WTC11 (cell line): ENCODE measurements around the gene TMEM179B. TPM values are rescaled to one million over a fixed set of nuclear protein-coding genes. Genes with fewer than 3 reads are reported as not detected.

Experiments
- ATAC-seq: fragments of 200-7000 bp; cut with Tn5 transposase; 2 replicates; pipeline ENCODE4 v1.10.0; 2021; ENCODE audit warnings: mild to moderate bottlenecking, moderate library complexity
- CTCF ChIA-PET: fragments of 300-600 bp; sonication (Branson Sonifier 250); formaldehyde crosslinking; loops from one replicate; lab custom pipeline; 2021; ENCODE audit warnings: antibody characterized with exemption; lab: Charles Lee
- POLR2A ChIA-PET: fragments of 350-600 bp; sonication (Branson Sonifier 250); formaldehyde crosslinking; loops from one replicate; lab custom pipeline; 2021; ENCODE audit warnings: antibody characterized with exemption; lab: Charles Lee
- DNase-seq: peaks from one replicate; pipeline ENCODE4 v3.0.0; 2021; ENCODE audit warnings: low spot score
- H3K27ac Mint-ChIP-seq: 2 replicates; pipeline ENCODE4 v1.8.0; 2021; ENCODE audit warnings: mixed read lengths
- H3K27me3 Mint-ChIP-seq: 2 replicates; pipeline ENCODE4 v1.8.0; 2021; ENCODE audit warnings: low read depth, mild to moderate bottlenecking, moderate library complexity, mixed read lengths
- H3K36me3 Mint-ChIP-seq: 2 replicates; pipeline ENCODE4 v1.8.0; 2021; ENCODE audit warnings: mixed read lengths
- H3K4me1 Mint-ChIP-seq: 2 replicates; pipeline ENCODE4 v1.8.0; 2022; ENCODE audit warnings: mixed read lengths
- H3K4me3 Mint-ChIP-seq: 2 replicates; pipeline ENCODE4 v1.8.0; 2021; ENCODE audit warnings: mild to moderate bottlenecking, moderate library complexity, mixed read lengths
- H3K9me3 Mint-ChIP-seq: 2 replicates; pipeline ENCODE4 v1.8.0; 2021; ENCODE audit warnings: mixed read lengths
- AR ChIP-seq: fragments of 250-450 bp; sonication (Bioruptor Pico); IDR thresholded peaks from 2 replicates; pipeline ENCODE4 v1.9.0; 2021; ENCODE audit warnings: mild to moderate bottlenecking
- E2F4 ChIP-seq: sonication (generic); formaldehyde crosslinking; IDR thresholded peaks from 2 replicates; pipeline ENCODE4 v1.8.1; 2022; ENCODE audit warnings: low read depth, mild to moderate bottlenecking, moderate library complexity, missing genetic modification reagents, borderline replicate concordance
- GABPB1 ChIP-seq: sonication (generic); formaldehyde crosslinking; IDR thresholded peaks from 2 replicates; pipeline ENCODE4 v1.8.1; 2023; ENCODE audit warnings: mild to moderate bottlenecking, missing genetic modification reagents
- JUN ChIP-seq: sonication (generic); formaldehyde crosslinking; IDR thresholded peaks from 2 replicates; pipeline ENCODE4 v1.8.0; 2023; ENCODE audit warnings: mild to moderate bottlenecking, missing genetic modification reagents
- MXD4 ChIP-seq: fragments of 250-450 bp; sonication (Bioruptor Pico); IDR thresholded peaks from 2 replicates; pipeline ENCODE4 v1.8.0; 2021; ENCODE audit warnings: mild to moderate bottlenecking, moderate library complexity, borderline replicate concordance
- NFATC4 ChIP-seq: fragments of 250-450 bp; sonication (Bioruptor Pico); IDR thresholded peaks from 2 replicates; pipeline ENCODE4 v1.9.0; 2021; ENCODE audit warnings: mild to moderate bottlenecking
- NFYB ChIP-seq: sonication (generic); formaldehyde crosslinking; conservative IDR thresholded peaks from 2 replicates; pipeline ENCODE4 v1.8.0; 2022; ENCODE audit warnings: low read depth, missing genetic modification reagents
- NR3C1 ChIP-seq: sonication (generic); formaldehyde crosslinking; conservative IDR thresholded peaks from 2 replicates; pipeline ENCODE4 v1.8.1; 2023; ENCODE audit warnings: low read depth, mild to moderate bottlenecking, missing genetic modification reagents
- PRRX2 ChIP-seq: fragments of 250-450 bp; sonication (Bioruptor Pico); IDR thresholded peaks from 2 replicates; pipeline ENCODE4 v1.8.0; 2021; ENCODE audit warnings: mild to moderate bottlenecking
- RORB ChIP-seq: fragments of 250-450 bp; sonication (Bioruptor Pico); IDR thresholded peaks from 2 replicates; pipeline ENCODE4 v1.9.0; 2021; ENCODE audit warnings: mild to moderate bottlenecking
- TCF7 ChIP-seq: sonication (generic); formaldehyde crosslinking; IDR thresholded peaks from 2 replicates; pipeline ENCODE4 v1.8.0; 2022; ENCODE audit warnings: mild to moderate bottlenecking, low read depth, missing genetic modification reagents, moderate library complexity
- ZBTB43 ChIP-seq: sonication (generic); formaldehyde crosslinking; IDR thresholded peaks from 2 replicates; pipeline ENCODE4 v1.8.1; 2023; ENCODE audit warnings: mild to moderate bottlenecking, missing genetic modification reagents
- ZNF121 ChIP-seq: sonication (generic); formaldehyde crosslinking; IDR thresholded peaks from 2 replicates; pipeline ENCODE4 v1.8.0; 2023; ENCODE audit warnings: missing genetic modification reagents
- ZNF317 ChIP-seq: sonication (generic); formaldehyde crosslinking; IDR thresholded peaks from 2 replicates; pipeline ENCODE4 v1.8.1; 2023; ENCODE audit warnings: low read depth, mild to moderate bottlenecking, moderate library complexity, missing genetic modification reagents, borderline replicate concordance
- total RNA-seq: library from RNA; stranded (reverse); gene quantifications from 3 replicates; pipeline ENCODE4 v1.2.3, GENCODE V29; 2021
- TF ChIP-seq, protein P1 (sequence below): fragments of 200-600 bp; IDR thresholded peaks from 2 replicates; pipeline ENCODE4 v1.8.0; 2022; ENCODE audit warnings: antibody characterized with exemption
- TF ChIP-seq, protein P2 (sequence below): sonication (generic); formaldehyde crosslinking; conservative IDR thresholded peaks from 2 replicates; pipeline ENCODE4 v1.8.1; 2023; ENCODE audit warnings: mild to moderate bottlenecking, low read depth, missing genetic modification reagents, moderate library complexity
- TF ChIP-seq, protein P3 (sequence below): sonication (generic); formaldehyde crosslinking; IDR thresholded peaks from 2 replicates; pipeline ENCODE4 v1.8.1; 2022; ENCODE audit warnings: mild to moderate bottlenecking, missing genetic modification reagents, moderate library complexity, borderline replicate concordance
- TF ChIP-seq, protein P4 (sequence below): sonication (generic); formaldehyde crosslinking; IDR thresholded peaks from 2 replicates; pipeline ENCODE4 v1.8.0; 2022; ENCODE audit warnings: missing genetic modification reagents

TMEM179B gene
- total RNA-seq, 1 experiment from 2014 or later = 21.4 TPM

DNA sequence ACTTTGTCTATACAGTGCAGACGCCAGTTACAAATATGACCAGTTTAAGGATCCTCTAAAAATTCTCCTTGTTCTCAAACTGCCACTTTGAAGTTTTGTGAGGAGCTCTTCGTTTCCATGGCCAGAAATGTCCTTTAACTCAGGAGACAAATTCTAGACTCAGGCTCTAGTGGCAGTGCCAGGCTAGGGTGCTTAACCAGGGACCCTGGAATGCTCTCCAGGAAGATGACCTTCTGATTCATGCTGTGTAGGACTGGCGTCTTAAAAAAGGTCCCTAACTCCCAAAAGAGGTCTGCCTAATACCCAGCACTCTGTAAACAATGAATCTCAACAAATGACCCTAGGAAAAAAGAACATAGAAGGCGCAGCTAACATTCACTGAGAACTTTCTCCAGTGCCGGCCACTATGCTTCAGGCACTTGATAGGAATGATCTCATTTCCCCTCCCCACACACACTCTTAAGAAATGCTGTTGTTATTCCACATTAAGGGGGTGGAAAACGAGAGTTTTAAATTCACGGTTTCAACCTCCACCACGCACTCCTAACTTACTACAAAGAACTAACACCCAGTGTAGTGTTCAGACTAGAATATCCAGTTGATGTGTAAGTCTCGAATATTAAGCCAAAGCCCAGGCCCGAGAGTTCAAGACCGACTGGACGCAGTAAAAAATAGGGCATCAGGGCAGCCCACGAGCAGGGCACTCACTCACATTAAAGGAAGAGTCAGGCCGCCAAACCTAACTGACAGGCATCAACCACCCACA, 17.3 kb downstream of the TMEM179B start (continued):
- TF ChIP-seq MXD4 (no peak), GABPB1 (CRISPR knock-in tag) (no peak), PRRX2 (no peak)
- TF ChIP-seq, all 79 proteins: peak for 0

DNA sequence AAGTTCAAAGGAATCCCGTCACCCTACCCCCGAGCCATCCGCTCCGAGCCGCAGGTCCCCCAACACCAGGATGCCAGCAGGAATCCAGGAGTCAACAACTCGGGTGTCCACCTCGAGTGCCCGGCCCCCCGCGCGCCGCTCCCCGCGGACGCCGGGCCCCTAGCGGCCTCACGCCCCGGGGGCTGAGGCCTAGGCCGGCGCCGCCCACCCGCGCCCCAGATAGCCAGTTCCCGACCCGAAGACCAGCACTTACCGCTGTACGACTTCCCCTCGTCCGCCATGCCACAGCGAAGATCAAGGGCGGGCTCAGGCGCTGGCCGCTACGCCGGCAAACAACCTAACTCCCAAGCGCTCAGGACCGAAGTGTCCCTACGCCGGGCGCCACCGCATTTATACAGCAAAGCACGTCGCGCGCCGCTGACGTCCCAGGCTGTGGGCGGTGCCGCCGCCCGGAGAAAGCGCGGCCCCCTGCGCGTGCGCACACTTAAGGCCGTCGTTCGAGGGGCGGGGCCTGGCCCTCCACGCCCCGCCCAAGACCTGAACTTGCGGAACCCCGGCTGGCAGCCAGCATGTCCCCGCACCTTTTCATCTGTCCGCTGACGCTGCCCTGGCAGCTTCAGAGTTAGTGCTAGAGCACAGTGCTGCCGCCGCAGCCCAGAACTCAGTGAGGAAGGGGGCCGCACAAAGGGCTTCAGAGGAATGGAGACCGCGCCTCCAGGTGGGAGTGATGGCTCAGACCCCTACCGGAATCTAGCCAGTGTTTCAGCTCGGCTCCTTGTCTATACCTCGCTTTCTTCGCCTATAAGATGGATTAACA, 18.1 kb downstream of the TMEM179B start, which contains the start of gene NXF1:
TSS of gene NXF1 (minus strand) at position 365 of the 817 bp plus-strand sequence. CDS start at position 281, 84 bp downstream.
- peak; percentile 95 for DNase-seq
- Mint-ChIP-seq H3K4me3 (peak within 1 kb of the TSS; percentile 98), H3K27me3 (no peaks in the 10 kb centered on the region), H3K36me3 (peaks cover 24% of the 10 kb centered on the region), H3K4me1 (peaks cover 22% of the 10 kb centered on the region), H3K27ac (peak within 1 kb of the TSS; percentile 96), H3K9me3 (no peaks in the 10 kb centered on the region)
- CTCF ChIA-PET = interaction anchor here (0.7 to 2.3 kb wide), 7 partner anchors 19 to 101 kb away, joined by 3 to 23 read pairs (median 6); partner anchors contain the start of genes SLC3A2, TAF6L, TMEM179B and ZBTB3
- POLR2A ChIA-PET = interaction anchor here (0.5 to 2.3 kb wide), 13 partner anchors 11 to 1621 kb away, joined by 3 to 15 read pairs (median 4); partner anchors contain the start of genes C11orf98, CSKMT, STX5 and TEX54
- ATAC-seq = peak; percentile 85
- TF ChIP-seq NFYB (CRISPR knock-in tag) = peak; percentile 47
- TF ChIP-seq NFATC4 (CRISPR knock-in tag) = peak; percentile 89
- TF ChIP-seq ZBTB43 (CRISPR knock-in tag) = no peak
- TF ChIP-seq NR3C1 (CRISPR knock-in tag) = no peak
- TF ChIP-seq, protein P1, sequence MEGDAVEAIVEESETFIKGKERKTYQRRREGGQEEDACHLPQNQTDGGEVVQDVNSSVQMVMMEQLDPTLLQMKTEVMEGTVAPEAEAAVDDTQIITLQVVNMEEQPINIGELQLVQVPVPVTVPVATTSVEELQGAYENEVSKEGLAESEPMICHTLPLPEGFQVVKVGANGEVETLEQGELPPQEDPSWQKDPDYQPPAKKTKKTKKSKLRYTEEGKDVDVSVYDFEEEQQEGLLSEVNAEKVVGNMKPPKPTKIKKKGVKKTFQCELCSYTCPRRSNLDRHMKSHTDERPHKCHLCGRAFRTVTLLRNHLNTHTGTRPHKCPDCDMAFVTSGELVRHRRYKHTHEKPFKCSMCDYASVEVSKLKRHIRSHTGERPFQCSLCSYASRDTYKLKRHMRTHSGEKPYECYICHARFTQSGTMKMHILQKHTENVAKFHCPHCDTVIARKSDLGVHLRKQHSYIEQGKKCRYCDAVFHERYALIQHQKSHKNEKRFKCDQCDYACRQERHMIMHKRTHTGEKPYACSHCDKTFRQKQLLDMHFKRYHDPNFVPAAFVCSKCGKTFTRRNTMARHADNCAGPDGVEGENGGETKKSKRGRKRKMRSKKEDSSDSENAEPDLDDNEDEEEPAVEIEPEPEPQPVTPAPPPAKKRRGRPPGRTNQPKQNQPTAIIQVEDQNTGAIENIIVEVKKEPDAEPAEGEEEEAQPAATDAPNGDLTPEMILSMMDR = no peak
- peak; percentile 65; the same call in 1 of the 2 replicates for TF ChIP-seq JUN
- TF ChIP-seq TCF7 (CRISPR knock-in tag) = peak; percentile 58; the same call in 1 of the 2 replicates
- TF ChIP-seq, protein P2, sequence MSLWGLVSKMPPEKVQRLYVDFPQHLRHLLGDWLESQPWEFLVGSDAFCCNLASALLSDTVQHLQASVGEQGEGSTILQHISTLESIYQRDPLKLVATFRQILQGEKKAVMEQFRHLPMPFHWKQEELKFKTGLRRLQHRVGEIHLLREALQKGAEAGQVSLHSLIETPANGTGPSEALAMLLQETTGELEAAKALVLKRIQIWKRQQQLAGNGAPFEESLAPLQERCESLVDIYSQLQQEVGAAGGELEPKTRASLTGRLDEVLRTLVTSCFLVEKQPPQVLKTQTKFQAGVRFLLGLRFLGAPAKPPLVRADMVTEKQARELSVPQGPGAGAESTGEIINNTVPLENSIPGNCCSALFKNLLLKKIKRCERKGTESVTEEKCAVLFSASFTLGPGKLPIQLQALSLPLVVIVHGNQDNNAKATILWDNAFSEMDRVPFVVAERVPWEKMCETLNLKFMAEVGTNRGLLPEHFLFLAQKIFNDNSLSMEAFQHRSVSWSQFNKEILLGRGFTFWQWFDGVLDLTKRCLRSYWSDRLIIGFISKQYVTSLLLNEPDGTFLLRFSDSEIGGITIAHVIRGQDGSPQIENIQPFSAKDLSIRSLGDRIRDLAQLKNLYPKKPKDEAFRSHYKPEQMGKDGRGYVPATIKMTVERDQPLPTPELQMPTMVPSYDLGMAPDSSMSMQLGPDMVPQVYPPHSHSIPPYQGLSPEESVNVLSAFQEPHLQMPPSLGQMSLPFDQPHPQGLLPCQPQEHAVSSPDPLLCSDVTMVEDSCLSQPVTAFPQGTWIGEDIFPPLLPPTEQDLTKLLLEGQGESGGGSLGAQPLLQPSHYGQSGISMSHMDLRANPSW (CRISPR knock-in tag) = no peak
- no peak for TF ChIP-seq AR (CRISPR knock-in tag)
- peak; percentile 96; the same call in 1 of the 2 replicates for TF ChIP-seq RORB (CRISPR knock-in tag)
- TF ChIP-seq, protein P3, sequence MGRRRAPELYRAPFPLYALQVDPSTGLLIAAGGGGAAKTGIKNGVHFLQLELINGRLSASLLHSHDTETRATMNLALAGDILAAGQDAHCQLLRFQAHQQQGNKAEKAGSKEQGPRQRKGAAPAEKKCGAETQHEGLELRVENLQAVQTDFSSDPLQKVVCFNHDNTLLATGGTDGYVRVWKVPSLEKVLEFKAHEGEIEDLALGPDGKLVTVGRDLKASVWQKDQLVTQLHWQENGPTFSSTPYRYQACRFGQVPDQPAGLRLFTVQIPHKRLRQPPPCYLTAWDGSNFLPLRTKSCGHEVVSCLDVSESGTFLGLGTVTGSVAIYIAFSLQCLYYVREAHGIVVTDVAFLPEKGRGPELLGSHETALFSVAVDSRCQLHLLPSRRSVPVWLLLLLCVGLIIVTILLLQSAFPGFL = no peak
- no peak for TF ChIP-seq ZNF121 (CRISPR knock-in tag)
- no peak for TF ChIP-seq ZNF317 (CRISPR knock-in tag)
- TF ChIP-seq, protein P4, sequence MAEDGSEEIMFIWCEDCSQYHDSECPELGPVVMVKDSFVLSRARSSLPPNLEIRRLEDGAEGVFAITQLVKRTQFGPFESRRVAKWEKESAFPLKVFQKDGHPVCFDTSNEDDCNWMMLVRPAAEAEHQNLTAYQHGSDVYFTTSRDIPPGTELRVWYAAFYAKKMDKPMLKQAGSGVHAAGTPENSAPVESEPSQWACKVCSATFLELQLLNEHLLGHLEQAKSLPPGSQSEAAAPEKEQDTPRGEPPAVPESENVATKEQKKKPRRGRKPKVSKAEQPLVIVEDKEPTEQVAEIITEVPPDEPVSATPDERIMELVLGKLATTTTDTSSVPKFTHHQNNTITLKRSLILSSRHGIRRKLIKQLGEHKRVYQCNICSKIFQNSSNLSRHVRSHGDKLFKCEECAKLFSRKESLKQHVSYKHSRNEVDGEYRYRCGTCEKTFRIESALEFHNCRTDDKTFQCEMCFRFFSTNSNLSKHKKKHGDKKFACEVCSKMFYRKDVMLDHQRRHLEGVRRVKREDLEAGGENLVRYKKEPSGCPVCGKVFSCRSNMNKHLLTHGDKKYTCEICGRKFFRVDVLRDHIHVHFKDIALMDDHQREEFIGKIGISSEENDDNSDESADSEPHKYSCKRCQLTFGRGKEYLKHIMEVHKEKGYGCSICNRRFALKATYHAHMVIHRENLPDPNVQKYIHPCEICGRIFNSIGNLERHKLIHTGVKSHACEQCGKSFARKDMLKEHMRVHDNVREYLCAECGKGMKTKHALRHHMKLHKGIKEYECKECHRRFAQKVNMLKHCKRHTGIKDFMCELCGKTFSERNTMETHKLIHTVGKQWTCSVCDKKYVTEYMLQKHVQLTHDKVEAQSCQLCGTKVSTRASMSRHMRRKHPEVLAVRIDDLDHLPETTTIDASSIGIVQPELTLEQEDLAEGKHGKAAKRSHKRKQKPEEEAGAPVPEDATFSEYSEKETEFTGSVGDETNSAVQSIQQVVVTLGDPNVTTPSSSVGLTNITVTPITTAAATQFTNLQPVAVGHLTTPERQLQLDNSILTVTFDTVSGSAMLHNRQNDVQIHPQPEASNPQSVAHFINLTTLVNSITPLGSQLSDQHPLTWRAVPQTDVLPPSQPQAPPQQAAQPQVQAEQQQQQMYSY (CRISPR knock-in tag) = no peak
- TF ChIP-seq E2F4 (CRISPR knock-in tag) = peak; percentile 80
